ENCODE data around the gene SPSB2.

SPSB2 gene

GRCh38 chr12:6851921-6852650 is 21.0 kb downstream of the SPSB2 start, which contains the start of gene USP5 (continued):
- peak; percentile 36; the same call in 1 of the 2 replicates for TF ChIP-seq ZBTB10 (tag by site-specific recombination; IDR thresholded peaks at IDR 0.05)
- TF ChIP-seq ZNF362 (tag by site-specific recombination; IDR thresholded peaks at IDR 0.05): no peak
- peak; percentile 84 for TF ChIP-seq ZNF324 (tag by site-specific recombination; IDR thresholded peaks at IDR 0.05)
- TF ChIP-seq ZNF777 (tag by site-specific recombination; IDR thresholded peaks at IDR 0.05; ENCODE audit: borderline replicate concordance): no peak
- TF ChIP-seq ZNF48 (tag by site-specific recombination; IDR thresholded peaks at IDR 0.05): no peak
- TF ChIP-seq ZNF426 (tag by site-specific recombination; IDR thresholded peaks at IDR 0.05): no peak
- no peak for TF ChIP-seq ZNF404 (tag by site-specific recombination; IDR thresholded peaks at IDR 0.05)
- no peak for TF ChIP-seq SCRT1 (tag by site-specific recombination; IDR thresholded peaks at IDR 0.05; ENCODE audit: borderline replicate concordance)
- TF ChIP-seq ZNF366 (tag by site-specific recombination; conservative IDR thresholded peaks at IDR 0.05): peak; percentile 32; the same call in 1 of the 2 replicates
- no peak for TF ChIP-seq ELK4 (IDR thresholded peaks at IDR 0.05; ENCODE audit: borderline replicate concordance, low read depth, low read length)
- 0 out of 2 replicates have a peak, but pooled peaks have one; percentile 45 for TF ChIP-seq ZBTB7A (tag by site-specific recombination; IDR thresholded peaks at IDR 0.05; ENCODE audit: low read depth)
- no peak for TF ChIP-seq ZNF23 (tag by site-specific recombination; IDR thresholded peaks at IDR 0.05; ENCODE audit: borderline replicate concordance)
- no peak for TF ChIP-seq ZNF18 (tag by site-specific recombination; IDR thresholded peaks at IDR 0.05)
- TF ChIP-seq ZNF391 (tag by site-specific recombination; IDR thresholded peaks at IDR 0.05; ENCODE audit: borderline replicate concordance, low read depth): 0 out of 2 replicates have a peak, but pooled peaks have one; percentile 68
- no peak for TF ChIP-seq ZNF488 (tag by site-specific recombination; IDR thresholded peaks at IDR 0.05)
- no peak for TF ChIP-seq ZNF626 (tag by site-specific recombination; IDR thresholded peaks at IDR 0.05)
- peak; percentile 93 for TF ChIP-seq ZNF341 (tag by site-specific recombination; IDR thresholded peaks at IDR 0.05; ENCODE audit: low read depth)
- no peak for TF ChIP-seq MEIS1 (CRISPR knock-in tag; IDR thresholded peaks at IDR 0.05; ENCODE audit: borderline replicate concordance)
- peak; percentile 96 for TF ChIP-seq YY2 (tag by site-specific recombination; IDR thresholded peaks at IDR 0.05)
- TF ChIP-seq ZNF501 (tag by site-specific recombination; IDR thresholded peaks at IDR 0.05): peak; percentile 55; the same call in 1 of the 2 replicates
- TF ChIP-seq REPIN1 (tag by site-specific recombination; IDR thresholded peaks at IDR 0.05; ENCODE audit: low read depth): no peak
- TF ChIP-seq ZNF175 (tag by site-specific recombination; IDR thresholded peaks at IDR 0.05): no peak
- no peak for TF ChIP-seq ZNF416 (tag by site-specific recombination; IDR thresholded peaks at IDR 0.05)
- TF ChIP-seq PRDM10 (tag by site-specific recombination; IDR thresholded peaks at IDR 0.05): peak; percentile 29; the same call in 1 of the 2 replicates
- peak; percentile 56 for TF ChIP-seq ZBTB6 (tag by site-specific recombination; IDR thresholded peaks at IDR 0.05)
